HEK293T (cell line): ENCODE results near the gene PPP6R1.

Experiments used
- ARNT ChIP-seq: fragments of 450-650 bp; IDR thresholded peaks from 2 replicates; pipeline ENCODE4 v1.6.1; 2017; ENCODE audit warnings: mild to moderate bottlenecking
- BHLHE40 ChIP-seq: fragments of 450-650 bp; IDR thresholded peaks from 2 replicates; pipeline ENCODE4 v1.6.1; 2016; ENCODE audit warnings: mild to moderate bottlenecking, moderate library complexity, borderline replicate concordance
- ELF4 ChIP-seq: fragments of 450-650 bp; IDR thresholded peaks from 2 replicates; pipeline ENCODE4 v1.6.1; 2017; ENCODE audit warnings: antibody characterized with exemption
- FOXK2 ChIP-seq: fragments of 450-650 bp; IDR thresholded peaks from 2 replicates; pipeline ENCODE4 v1.6.1; 2016; ENCODE audit warnings: mild to moderate bottlenecking
- SP1 ChIP-seq: fragments of 450-650 bp; IDR thresholded peaks from 2 replicates; pipeline ENCODE4 v1.6.1; 2017
- SUZ12 ChIP-seq: fragments of 450-650 bp; IDR thresholded peaks from 2 replicates; pipeline ENCODE4 v1.6.1; 2016; ENCODE audit warnings: mild to moderate bottlenecking
- ZNF384 ChIP-seq: fragments of 450-650 bp; IDR thresholded peaks from 2 replicates; pipeline ENCODE4 v1.6.1; 2016

DNA sequence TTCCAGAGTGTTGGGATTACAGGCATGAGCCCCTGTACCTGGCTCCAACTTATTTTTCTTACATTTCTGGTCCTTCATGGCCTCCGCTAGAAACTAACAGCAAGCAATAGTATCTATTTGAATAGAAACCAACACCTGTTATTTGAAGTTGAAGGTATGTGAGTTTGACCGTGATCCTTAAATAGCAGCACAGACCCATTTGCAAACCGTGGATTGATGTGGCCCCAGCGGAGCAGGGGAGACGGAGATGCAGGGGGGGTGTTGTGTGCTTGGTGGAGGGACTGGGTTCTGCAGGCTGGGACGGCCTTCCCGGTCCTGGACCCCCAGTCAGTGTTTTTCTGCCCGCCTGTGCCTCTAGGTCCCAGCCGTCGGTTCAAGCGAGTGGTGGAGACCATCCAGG lies 49.5 kb upstream of the PPP6R1 start:
- no peak for TF ChIP-seq ARNT
- no peak for TF ChIP-seq SUZ12
- TF ChIP-seq FOXK2: no peak
- no peak for TF ChIP-seq ELF4
- TF ChIP-seq SP1: no peak
- TF ChIP-seq BHLHE40: no peak
- no peak for TF ChIP-seq ZNF384
